GM18909 (cell line): ENCODE data around the gene CHST7.
A peak's percentile ranks its signal among the peaks of the same experiment; 100 is the strongest.

ENCODE experiments used
- ATAC-seq: cut with Tn5 transposase; IDR thresholded peaks from one replicate; pipeline ENCODE4 v1.9.1; 2021; ENCODE audit warnings: mild to moderate bottlenecking; ENCODE audit not compliant: unreplicated experiment, poor library complexity

CHST7 gene

DNA sequence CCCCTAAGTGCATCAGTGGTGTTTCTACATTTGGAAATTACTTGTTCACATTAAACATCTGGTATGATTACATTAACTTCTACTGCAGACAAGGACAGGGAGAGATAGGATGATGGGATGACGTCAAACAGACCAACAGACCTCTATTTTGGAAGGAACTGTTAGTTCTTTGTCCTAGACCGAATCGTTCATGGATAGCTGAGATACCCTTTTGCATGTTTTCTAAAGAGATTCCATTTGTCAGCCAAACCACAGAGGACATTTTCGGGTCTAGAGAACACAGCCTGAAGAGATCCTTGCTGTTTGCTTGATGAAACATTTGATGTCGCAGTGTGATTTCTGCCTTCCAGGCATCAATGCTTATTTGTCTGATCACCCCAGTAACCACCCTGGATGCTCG is 27.7 kb downstream of the CHST7 start:
- ATAC-seq, result no peak

DNA sequence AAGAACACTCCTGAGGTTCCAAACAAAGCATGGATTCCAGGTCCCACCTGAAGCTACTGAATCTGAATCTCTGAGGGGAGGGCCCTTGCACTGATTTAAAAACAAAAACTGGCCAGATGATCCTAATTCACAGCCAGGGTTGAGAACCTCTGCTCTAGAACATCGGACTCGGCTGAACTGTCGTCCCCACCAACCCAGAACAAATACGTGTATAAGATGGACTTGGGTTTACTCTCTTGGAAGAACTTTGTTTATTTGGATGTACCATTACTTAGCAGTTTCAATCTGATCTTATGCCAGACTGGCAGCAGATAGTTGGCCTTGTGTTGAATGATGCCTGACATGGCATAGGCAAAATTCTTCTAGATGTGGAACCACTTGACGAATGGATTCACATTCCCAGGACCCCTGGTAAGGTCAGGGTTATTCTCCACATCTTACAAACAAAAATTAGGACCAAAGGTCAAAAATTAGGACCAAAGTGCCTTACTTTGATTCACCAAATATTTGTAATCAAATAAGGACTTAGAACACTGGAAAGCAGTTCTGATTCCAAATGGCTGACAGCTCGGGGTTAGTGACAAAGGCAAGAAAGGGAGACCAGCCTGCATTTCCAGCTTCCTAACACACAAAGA is 29.0 kb downstream of the CHST7 start:
- ATAC-seq, result no peak

DNA sequence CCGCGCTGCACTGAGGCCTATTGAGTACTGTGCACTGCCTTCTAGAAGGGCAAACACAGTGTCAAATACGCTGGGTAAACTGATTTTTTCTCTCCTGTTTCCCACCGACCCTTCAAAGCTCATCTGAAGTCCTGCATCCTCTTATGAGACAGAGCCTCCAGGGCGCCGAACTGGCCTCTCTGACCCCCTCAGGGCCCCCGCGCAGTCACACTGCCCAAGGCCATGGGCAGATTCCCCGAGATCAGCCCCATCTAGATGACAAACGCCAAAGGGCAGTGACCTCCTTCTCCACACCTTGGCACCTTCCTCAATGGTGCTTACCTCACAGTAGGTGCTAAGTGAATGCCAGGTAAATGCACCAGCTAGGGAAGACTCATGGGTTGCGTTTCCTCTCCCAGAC is 34.4 kb downstream of the CHST7 start:
- no peak for ATAC-seq

DNA sequence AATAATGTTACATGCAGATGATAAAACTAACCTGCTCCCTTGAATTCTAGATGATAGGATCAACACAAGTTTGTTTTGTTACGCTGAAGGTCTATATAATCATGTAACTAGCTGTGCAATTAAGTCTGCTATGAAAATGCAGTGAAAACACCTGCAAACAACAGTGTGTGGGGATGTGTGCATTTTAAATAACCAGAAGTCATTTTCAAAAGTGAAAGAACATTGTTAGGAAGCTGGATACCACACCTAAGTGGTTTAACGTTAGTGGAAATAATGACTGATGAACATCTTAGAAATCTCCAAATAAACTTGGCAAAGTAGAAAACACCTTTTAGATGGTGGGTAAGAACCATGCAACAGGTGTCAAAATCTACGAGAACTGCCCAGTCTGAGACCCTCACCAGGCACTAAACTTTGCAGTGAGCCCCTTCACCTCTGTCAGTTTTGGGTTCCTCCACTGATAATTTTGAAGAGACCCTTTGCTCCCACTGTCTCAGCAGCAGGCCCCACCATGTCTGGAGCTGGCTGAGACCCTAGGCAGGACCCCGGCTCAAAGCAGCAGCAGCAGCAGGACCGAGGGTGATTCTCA is 36.6 kb downstream of the CHST7 start:
- no peak for ATAC-seq

DNA sequence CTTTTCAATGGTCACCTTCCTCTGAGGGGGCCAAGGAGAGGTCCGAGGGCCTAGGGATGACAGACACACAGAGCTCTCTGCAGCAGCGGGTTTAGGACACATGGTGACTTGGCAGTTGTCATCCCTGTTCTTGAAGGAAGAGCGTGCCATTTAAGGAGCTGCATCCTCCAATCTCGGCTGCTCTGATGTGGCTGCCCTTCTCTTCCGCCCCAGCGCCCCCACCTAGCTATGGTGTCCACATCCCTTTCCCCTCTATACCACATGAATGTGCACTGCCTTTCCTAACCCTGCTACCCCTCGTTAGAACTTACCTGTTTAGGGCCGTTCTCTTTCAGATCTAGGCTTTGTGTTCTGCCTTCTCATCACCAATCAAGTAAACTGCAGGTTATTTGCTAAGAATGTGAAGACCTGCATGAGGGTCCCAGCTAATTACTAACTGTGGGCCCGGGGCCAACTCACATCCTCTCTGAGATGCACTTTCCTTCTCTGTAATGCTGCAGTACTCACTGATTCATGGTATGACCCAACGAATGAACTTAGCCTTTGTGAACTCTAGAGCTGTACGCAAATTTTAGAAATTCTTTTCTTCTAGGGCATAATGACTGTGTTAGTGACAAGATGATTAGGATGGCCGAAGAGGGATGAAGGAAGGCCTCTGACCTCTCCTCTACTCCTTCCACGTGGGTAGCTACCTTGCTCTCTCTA is 38.2 kb downstream of the CHST7 start:
- no peak for ATAC-seq

DNA sequence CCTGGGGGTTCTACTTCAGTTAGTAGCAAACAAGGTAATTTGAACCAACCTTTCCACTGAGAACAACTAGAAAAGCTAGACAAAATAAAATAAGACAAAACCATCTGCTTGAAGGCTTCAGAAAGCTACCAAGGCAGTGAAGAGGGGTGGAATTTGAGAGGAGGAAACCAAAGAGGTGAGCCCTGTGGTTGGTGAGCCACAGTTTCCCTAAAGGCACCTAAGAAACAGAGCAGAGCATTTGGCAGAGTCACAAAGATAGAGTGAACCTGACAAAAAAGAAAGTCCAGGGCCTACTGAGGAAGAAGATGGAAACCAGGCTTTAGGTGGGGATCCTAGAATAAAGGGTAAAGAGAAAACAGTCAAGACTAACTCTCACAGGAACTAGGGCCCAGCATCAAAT is 44.3 kb downstream of the CHST7 start:
- ATAC-seq, result no peak

DNA sequence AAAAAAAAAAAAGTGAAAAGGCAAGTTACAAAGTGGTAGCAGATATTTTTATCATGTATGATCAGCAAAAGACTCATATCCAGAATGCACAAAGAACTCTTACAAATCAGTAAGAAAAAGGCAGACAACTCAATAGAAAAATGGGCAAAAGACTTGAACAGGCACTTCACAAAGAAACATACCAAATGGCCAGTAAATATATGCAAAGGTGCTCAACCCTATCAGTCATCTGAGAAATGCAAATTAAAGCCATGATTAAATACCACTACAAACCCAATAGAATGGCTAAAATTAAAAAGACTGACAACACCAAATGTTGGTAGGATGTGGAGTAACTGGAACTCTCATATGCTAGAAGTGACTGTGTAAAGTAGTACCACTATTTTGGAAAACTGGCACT is 45.4 kb downstream of the CHST7 start:
- no peak for ATAC-seq

DNA sequence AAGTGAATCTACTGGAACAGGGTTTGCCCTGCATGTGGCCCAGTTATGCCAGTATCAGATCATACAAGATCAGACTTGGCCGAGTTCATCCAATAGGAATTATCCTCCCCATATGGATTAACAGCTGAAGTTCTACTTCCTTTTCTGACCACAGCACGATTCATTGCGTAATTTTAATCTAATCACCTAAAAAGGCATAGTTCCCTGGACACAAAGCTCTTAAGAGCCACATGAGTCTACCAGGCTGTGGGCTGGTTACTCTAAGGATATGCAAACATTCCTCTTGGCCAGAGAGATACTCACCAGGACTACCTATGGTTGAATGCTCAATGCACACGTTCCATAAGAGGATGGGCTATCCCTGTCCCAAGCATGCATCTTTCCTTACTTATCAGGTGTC is 46.9 kb downstream of the CHST7 start:
- ATAC-seq, result no peak

DNA sequence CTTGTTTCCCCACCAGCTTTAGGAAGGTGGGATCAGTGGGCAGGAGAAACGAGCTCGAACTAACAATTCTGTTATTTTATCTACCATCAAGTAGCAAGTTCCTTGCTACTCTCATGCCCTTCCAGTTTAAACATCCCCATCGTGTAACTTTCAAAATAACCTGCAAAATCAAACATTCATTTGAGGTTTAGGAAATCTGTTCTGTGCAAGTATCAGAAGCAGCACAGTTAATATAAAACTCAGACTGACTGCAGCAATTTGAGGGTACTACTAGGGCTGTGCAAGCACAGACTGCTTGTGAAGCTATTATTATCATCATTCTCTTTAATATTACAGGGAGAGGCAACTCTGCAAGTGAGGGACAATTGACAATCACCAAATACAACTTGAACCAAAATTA is 48.0 kb downstream of the CHST7 start:
- no peak for ATAC-seq

DNA sequence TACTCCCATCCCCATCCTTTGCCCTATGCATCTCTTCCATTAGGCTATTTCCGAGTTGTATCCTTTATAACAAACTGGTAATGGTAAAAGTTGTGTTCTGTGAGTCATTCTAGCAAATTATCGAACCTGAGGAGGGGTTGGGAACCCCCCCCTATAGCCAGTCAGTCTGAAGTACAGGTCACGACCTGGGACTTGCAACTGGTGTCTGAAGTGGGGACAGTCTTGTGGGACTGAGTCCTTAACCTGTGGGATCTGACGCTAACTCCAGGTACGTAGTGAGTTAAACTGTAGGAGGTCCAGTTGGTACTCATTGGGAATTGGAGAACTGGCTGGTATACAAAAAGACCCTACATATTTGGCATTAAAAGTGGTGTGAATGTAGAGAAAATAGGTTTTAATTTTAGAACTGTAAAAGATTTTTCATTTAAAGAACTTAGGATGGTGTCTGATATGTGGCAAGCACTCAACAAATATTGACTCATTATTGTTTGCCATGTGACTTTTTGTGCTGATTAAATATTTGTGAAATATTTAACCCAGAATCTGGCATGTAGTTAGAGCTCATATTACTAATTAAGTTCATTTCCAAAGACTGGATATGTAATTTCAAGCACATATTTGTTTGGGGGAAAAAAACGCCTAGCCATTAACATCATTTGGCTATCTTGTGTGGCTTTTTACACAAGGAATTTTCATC is 50.7 kb downstream of the CHST7 start:
- no peak for ATAC-seq

DNA sequence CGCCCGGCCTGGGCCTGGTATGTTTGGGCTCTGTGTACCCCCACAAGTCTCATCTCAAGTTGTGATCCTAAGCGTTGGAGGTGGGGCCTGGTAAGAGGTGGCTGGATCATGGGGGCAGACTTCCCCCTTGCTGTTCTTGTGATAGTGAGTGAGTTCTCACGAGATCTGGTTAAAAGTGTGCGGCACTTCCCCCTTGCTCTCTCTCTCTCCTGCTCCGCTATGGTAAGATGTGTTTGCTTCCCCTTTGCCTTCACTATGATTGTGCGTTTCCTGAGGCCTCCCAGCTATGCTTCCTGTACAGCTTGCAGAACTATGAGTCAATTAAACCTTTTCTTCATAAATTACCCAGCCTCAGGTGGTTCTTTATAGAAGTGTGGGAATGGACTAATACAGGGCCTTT is 53.0 kb downstream of the CHST7 start:
- no peak for ATAC-seq

DNA sequence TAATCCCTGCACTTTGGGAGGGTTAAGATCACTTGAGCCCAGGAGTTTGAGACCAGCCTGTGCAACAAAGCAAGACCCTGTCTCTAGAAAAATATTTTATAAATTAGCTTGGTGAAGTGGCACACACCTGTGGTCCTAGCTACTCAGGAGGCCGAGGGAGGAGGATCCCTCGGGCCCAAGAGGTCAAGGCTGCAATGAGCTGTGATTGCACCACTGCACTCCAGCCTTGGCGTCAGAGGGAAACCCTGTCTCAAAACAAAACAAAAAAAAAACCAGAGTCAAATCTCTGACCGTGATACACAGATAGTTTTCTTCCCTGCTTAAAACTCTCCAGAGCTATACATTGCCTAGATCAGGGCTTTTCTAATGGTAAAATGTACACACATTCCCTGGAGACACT is 53.5 kb downstream of the CHST7 start:
- no peak for ATAC-seq

DNA sequence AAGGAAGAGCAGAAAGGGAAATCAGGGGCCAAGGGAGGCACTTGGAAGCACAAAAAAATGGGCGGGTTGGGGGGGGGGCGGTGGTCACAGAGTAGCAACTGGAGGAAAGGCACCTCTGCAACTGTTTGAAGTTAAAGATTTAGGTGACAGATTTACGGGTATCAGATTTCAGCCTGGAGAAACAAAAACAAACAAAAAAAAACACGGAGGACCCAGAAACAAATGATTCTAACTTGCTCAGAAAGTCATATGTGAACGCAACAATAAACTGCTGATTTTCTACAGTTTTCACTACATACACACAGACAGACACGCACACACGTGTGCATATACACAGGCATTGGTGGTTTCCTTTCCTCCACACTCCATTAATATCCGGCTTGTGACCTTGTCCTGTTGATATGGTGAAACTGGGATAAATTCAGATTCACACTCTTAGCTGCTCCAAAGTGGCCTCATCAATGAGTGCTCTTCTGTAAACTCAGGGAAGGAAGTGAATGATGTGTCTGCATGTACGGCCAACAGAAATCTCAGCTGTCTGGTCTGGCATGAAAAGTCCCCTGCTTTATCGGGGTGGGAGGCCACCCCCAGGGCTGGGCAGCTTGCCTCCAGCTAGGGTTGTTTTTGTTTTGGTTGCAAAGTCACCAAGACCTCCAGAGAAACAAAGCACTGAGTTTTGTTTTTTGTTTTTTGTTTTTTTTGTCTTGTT is 54.3 kb downstream of the CHST7 start:
- ATAC-seq, result peak; percentile 11

DNA sequence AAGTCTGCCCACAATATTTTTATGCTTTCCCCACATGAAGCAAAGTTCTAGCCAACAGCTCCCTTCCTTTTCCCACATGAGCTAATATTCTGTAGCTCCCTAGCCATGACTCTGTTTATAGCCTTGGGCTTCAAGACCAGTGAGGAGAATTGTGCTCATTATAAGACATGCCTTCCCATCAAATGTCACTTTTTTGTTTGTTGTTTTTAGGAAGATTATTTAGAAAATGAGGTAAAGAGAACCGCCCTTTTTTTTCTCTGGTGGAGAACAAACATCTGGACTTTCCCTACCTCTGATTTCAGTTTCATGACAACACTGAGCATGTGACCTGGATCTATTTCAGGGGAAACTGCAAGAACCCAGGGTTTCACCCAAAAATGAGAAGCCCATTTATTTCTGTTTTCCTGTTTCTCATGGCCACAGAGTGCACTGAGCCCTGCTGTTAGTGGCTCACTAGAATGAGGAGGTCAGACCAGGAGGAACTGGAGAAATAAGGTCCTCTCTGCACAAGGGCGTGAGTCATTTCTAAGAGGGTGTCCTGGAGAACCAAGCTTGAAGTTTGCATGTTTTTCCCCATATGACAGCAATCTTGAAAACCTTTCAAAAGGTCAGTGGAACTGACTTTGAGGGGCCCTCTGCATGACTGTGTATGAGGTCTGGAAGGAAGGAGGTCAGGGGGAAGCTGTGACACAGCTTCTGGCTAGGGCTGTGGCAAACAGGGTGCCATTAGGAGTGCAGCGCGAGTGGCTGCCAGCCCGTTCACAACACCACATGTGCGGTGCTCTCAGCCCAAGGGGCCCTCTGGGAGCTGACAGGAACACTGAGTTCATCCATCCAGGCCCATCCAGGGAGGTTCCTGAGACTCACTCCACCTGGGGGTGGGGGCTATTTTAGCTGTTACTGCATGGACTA is 55.2 kb downstream of the CHST7 start:
- peak; percentile 90 for ATAC-seq

DNA sequence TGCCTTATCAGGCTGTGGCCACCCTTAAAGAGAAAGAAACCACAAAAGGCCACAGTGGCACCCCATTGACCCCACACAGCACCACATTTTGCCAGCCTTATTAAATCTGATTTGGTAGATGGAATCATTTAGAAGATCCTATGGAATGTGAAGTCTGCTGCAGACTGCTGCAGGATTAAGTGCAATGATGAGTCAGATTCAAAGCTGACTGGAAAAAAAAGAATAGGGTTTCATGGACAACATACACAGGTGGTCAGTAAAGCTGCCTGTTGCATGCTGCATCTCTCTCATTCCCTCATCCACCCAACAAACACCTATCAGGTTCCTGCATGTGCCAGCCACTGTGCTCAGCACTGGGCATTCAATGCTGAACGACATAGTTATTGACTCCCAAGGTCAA is 56.6 kb downstream of the CHST7 start:
- no peak for ATAC-seq

DNA sequence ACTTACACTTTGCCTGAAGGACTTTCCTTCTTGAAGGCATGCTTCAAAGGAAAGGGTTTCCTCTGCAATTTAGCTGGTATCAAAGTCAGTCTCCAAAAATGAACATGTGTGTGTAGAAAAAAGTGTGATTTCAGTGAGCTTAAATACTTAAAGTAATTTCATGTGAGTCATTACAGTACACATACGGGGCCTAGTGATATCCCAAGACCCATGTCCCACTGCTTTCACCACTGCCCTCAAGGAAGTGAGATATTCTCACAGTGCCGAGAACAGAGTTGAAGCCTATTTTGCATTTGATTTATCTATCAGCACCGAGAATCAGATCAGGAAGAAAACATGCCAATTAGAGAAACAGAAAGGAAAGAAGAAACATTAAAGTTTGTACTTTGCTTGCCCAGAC is 61.0 kb downstream of the CHST7 start:
- no peak for ATAC-seq

DNA sequence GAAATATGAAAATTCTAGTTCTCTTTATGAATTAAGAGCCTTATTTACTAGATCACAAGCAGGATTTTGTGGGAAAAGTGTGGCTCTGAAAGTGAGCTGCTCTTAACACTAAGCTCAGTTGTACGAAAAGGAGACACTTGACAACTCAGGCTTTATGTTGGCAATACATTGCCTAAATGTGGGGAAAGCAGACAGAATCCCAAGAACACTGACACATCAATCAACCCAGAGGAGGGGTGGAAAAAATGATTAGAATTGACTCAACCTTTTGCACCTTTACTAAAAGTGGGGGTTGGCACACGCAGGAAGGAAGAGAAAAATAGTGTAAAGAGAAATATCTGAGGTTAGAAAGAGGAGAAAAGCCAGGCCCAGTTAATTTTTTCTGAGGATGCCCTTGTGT is 61.6 kb downstream of the CHST7 start:
- no peak for ATAC-seq

DNA sequence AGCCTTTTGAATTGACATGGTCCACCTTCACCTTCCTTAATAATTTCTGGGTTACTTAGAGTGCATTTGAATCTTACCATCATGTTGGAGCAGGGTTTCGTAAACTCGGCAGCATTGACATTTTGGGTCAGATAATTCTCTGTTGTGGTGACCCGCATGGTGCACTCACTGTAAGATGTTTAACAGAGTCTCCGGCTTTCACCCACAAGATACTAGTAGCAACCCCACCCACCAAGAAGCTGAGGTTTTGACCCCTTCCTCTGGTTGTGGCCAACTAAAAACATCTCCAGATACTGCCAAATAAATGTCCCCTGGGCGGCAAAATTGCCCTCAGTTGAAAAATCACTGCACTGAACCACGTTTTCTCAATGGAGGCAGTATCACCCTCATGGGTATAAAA is 62.7 kb downstream of the CHST7 start:
- no peak for ATAC-seq

DNA sequence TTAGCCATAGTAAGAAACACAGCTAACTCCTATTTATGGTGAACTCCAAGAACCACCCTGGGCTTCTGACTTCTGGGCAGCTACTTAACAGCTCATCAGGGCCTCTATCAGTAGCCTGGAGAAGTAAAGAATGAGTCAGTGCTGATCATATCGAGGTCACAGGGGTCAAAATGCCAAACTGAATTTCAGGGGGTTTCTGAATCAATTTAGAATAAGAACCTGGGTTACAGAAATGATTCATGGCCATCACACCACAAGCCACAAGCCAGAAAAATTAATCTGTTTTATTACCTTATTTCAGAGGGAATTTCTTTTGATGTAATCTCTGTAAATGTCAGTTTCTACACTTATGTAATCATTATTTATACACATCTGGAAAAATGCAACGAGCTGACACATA is 64.4 kb downstream of the CHST7 start:
- peak; percentile 67 for ATAC-seq

DNA sequence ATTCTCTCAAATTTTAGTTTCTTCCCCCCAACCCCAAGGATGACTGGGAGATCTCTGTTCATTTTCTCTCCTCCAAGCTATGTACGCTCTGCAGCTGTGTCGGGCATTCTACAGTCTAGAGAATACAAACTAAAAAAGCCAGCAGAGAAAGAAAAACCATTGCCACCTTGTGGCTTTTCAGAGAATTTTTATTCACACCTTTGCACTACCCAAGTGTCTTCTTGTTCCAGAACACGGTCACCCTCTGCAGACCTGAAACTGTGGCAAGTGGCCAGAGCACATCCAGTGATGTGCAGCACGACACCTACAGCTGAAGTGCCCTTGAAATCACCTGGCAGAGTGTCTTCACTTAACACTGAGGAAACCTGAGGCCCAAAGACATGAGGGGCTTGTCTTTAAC is 68.6 kb downstream of the CHST7 start:
- no peak for ATAC-seq
